Measurements from ENCODE around the gene SEL1L3.

Gene SEL1L3

GRCh38 chr4:25760518-25761157 is 102.2 kb downstream of the SEL1L3 start:
- Histone ChIP-seq H3K4me3 (ENCODE audit: low read depth in 1 of 5, low read length in 5 of 5) (no peak overlapping the region), H3K9ac (ENCODE audit: low read length in 5 of 5) (no peak overlapping the region), H3K4me1 (ENCODE audit: control insufficient read depth in 5 of 5, insufficient read depth in 5 of 5, low read length in 5 of 5) (no peaks in the 10 kb centered on the region), H3K36me3 (ENCODE audit: control insufficient read depth in 5 of 5, insufficient read depth in 5 of 5, low read length in 5 of 5) (peaks cover 0 to 23% (median 5%) of the 10 kb centered on the region in 5 donors), H3K27me3 (ENCODE audit: control insufficient read depth in 5 of 5, insufficient read depth in 4 of 5, low read length in 5 of 5) (no peaks in the 10 kb centered on the region), H3K27ac (ENCODE audit: low read depth, low read length) (no peak overlapping the region), H3K9me3 (ENCODE audit: control insufficient read depth in 5 of 5, low read length in 5 of 5) (peaks cover 0 to 4% (median 0%) of the 10 kb centered on the region in 5 donors)

- Histone ChIP-seq H3K4me3 (ENCODE audit: low read depth in 1 of 5, low read length in 5 of 5) (no peak overlapping the region), H3K4me1 (ENCODE audit: control insufficient read depth in 5 of 5, insufficient read depth in 5 of 5, low read length in 5 of 5) (no peaks in the 10 kb centered on the region), H3K36me3 (ENCODE audit: control insufficient read depth in 5 of 5, insufficient read depth in 5 of 5, low read length in 5 of 5) (peaks cover 0 to 23% (median 5%) of the 10 kb centered on the region in 5 donors), H3K27me3 (ENCODE audit: control insufficient read depth in 5 of 5, insufficient read depth in 4 of 5, low read length in 5 of 5) (no peaks in the 10 kb centered on the region), H3K9ac (ENCODE audit: low read length in 5 of 5) (no peak overlapping the region), H3K9me3 (ENCODE audit: control insufficient read depth in 5 of 5, low read length in 5 of 5) (peaks cover 0 to 4% (median 0%) of the 10 kb centered on the region in 5 donors), H3K27ac (ENCODE audit: low read depth, low read length) (no peak overlapping the region)
Measured at GRCh38 chr4:25760048-25760447, 102.7 kb downstream of the SEL1L3 start.

- Histone ChIP-seq H3K9ac (ENCODE audit: low read length in 5 of 5) (no peak overlapping the region), H3K27me3 (ENCODE audit: control insufficient read depth in 5 of 5, insufficient read depth in 4 of 5, low read length in 5 of 5) (no peaks in the 10 kb centered on the region), H3K4me1 (ENCODE audit: control insufficient read depth in 5 of 5, insufficient read depth in 5 of 5, low read length in 5 of 5) (no peaks in the 10 kb centered on the region), H3K27ac (ENCODE audit: low read depth, low read length) (no peak overlapping the region), H3K4me3 (ENCODE audit: low read depth in 1 of 5, low read length in 5 of 5) (no peak overlapping the region), H3K9me3 (ENCODE audit: control insufficient read depth in 5 of 5, low read length in 5 of 5) (peaks cover 0 to 4% (median 0%) of the 10 kb centered on the region in 5 donors), H3K36me3 (ENCODE audit: control insufficient read depth in 5 of 5, insufficient read depth in 5 of 5, low read length in 5 of 5) (peaks cover 0 to 19% (median 5%) of the 10 kb centered on the region in 5 donors)
Measured at GRCh38 chr4:25759101-25759500, 103.7 kb downstream of the SEL1L3 start.

- Histone ChIP-seq H3K27ac (ENCODE audit: low read depth, low read length) (no peak overlapping the region), H3K9ac (ENCODE audit: low read length in 5 of 5) (no peak overlapping the region), H3K36me3 (ENCODE audit: control insufficient read depth in 5 of 5, insufficient read depth in 5 of 5, low read length in 5 of 5) (peaks cover 0 to 19% (median 5%) of the 10 kb centered on the region in 5 donors), H3K27me3 (ENCODE audit: control insufficient read depth in 5 of 5, insufficient read depth in 4 of 5, low read length in 5 of 5) (no peaks in the 10 kb centered on the region), H3K9me3 (ENCODE audit: control insufficient read depth in 5 of 5, low read length in 5 of 5) (peaks cover 0 to 4% (median 0%) of the 10 kb centered on the region in 5 donors), H3K4me1 (ENCODE audit: control insufficient read depth in 5 of 5, insufficient read depth in 5 of 5, low read length in 5 of 5) (no peaks in the 10 kb centered on the region), H3K4me3 (ENCODE audit: low read depth in 1 of 5, low read length in 5 of 5) (no peak overlapping the region)
Measured at GRCh38 chr4:25757452-25757851, 105.3 kb downstream of the SEL1L3 start.

GRCh38 chr4:25756503-25756902 is 106.3 kb downstream of the SEL1L3 start:
- Histone ChIP-seq H3K27me3 (ENCODE audit: control insufficient read depth in 5 of 5, insufficient read depth in 4 of 5, low read length in 5 of 5) (no peaks in the 10 kb centered on the region), H3K4me3 (ENCODE audit: low read depth in 1 of 5, low read length in 5 of 5) (no peak overlapping the region), H3K4me1 (ENCODE audit: control insufficient read depth in 5 of 5, insufficient read depth in 5 of 5, low read length in 5 of 5) (no peaks in the 10 kb centered on the region), H3K9me3 (ENCODE audit: control insufficient read depth in 5 of 5, low read length in 5 of 5) (peaks cover 0 to 4% (median 0%) of the 10 kb centered on the region in 5 donors), H3K9ac (ENCODE audit: low read length in 5 of 5) (no peak overlapping the region), H3K36me3 (ENCODE audit: control insufficient read depth in 5 of 5, insufficient read depth in 5 of 5, low read length in 5 of 5) (peaks cover 0 to 19% (median 5%) of the 10 kb centered on the region in 5 donors), H3K27ac (ENCODE audit: low read depth, low read length) (no peak overlapping the region)

GRCh38 chr4:25755911-25756310 is 106.9 kb downstream of the SEL1L3 start:
- Histone ChIP-seq H3K27me3 (ENCODE audit: control insufficient read depth in 5 of 5, insufficient read depth in 4 of 5, low read length in 5 of 5) (no peaks in the 10 kb centered on the region), H3K4me1 (ENCODE audit: control insufficient read depth in 5 of 5, insufficient read depth in 5 of 5, low read length in 5 of 5) (no peaks in the 10 kb centered on the region), H3K4me3 (ENCODE audit: low read depth in 1 of 5, low read length in 5 of 5) (no peak overlapping the region), H3K27ac (ENCODE audit: low read depth, low read length) (no peak overlapping the region), H3K9me3 (ENCODE audit: control insufficient read depth in 5 of 5, low read length in 5 of 5) (peaks cover 0 to 4% (median 0%) of the 10 kb centered on the region in 5 donors), H3K36me3 (ENCODE audit: control insufficient read depth in 5 of 5, insufficient read depth in 5 of 5, low read length in 5 of 5) (peaks cover 0 to 19% (median 5%) of the 10 kb centered on the region in 5 donors), H3K9ac (ENCODE audit: low read length in 5 of 5) (no peak overlapping the region)

GRCh38 chr4:25753239-25753638 is 109.5 kb downstream of the SEL1L3 start:
- Histone ChIP-seq H3K4me3 (ENCODE audit: low read depth in 1 of 5, low read length in 5 of 5) (no peak overlapping the region), H3K27me3 (ENCODE audit: control insufficient read depth in 5 of 5, insufficient read depth in 4 of 5, low read length in 5 of 5) (no peaks in the 10 kb centered on the region), H3K4me1 (ENCODE audit: control insufficient read depth in 5 of 5, insufficient read depth in 5 of 5, low read length in 5 of 5) (no peaks in the 10 kb centered on the region), H3K9ac (ENCODE audit: low read length in 5 of 5) (no peak overlapping the region), H3K36me3 (ENCODE audit: control insufficient read depth in 5 of 5, insufficient read depth in 5 of 5, low read length in 5 of 5) (peaks cover 0 to 10% (median 0%) of the 10 kb centered on the region in 5 donors), H3K27ac (ENCODE audit: low read depth, low read length) (no peak overlapping the region), H3K9me3 (ENCODE audit: control insufficient read depth in 5 of 5, low read length in 5 of 5) (no peaks in the 10 kb centered on the region)

- no peaks in the 10 kb centered on the region for H3K9me3 ChIP-seq (ENCODE audit: control insufficient read depth in 5 of 5, low read length in 5 of 5)
- H3K4me1 ChIP-seq (ENCODE audit: control insufficient read depth in 5 of 5, insufficient read depth in 5 of 5, low read length in 5 of 5): no peaks in the 10 kb centered on the region
- peaks cover 0 to 8% (median 0%) of the 10 kb centered on the region in 5 donors for H3K36me3 ChIP-seq (ENCODE audit: control insufficient read depth in 5 of 5, insufficient read depth in 5 of 5, low read length in 5 of 5)
- H3K4me3 ChIP-seq (ENCODE audit: low read depth in 1 of 5, low read length in 5 of 5): no peak overlapping the region
- no peak overlapping the region for H3K9ac ChIP-seq (ENCODE audit: low read length in 5 of 5)
- H3K27me3 ChIP-seq (ENCODE audit: control insufficient read depth in 5 of 5, insufficient read depth in 4 of 5, low read length in 5 of 5): no peaks in the 10 kb centered on the region
- H3K27ac ChIP-seq (ENCODE audit: low read depth, low read length): no peak overlapping the region
Measured at GRCh38 chr4:25750874-25751273, 111.9 kb downstream of the SEL1L3 start.

- no peak overlapping the region for H3K9ac ChIP-seq (ENCODE audit: low read length in 5 of 5)
Measured at GRCh38 chr4:25749150-25749794, 113.5 kb downstream of the SEL1L3 start.

GRCh38 chr4:25743971-25744370 is 118.8 kb downstream of the SEL1L3 start:
- Histone ChIP-seq H3K9me3 (ENCODE audit: control insufficient read depth in 5 of 5, low read length in 5 of 5) (no peaks in the 10 kb centered on the region), H3K27me3 (ENCODE audit: control insufficient read depth in 5 of 5, insufficient read depth in 4 of 5, low read length in 5 of 5) (peaks cover 0 to 4% (median 0%) of the 10 kb centered on the region in 5 donors), H3K4me1 (ENCODE audit: control insufficient read depth in 5 of 5, insufficient read depth in 5 of 5, low read length in 5 of 5) (no peaks in the 10 kb centered on the region), H3K9ac (ENCODE audit: low read length in 5 of 5) (no peak overlapping the region), H3K36me3 (ENCODE audit: control insufficient read depth in 5 of 5, insufficient read depth in 5 of 5, low read length in 5 of 5) (peaks cover 0 to 8% (median 0%) of the 10 kb centered on the region in 5 donors), H3K27ac (ENCODE audit: low read depth, low read length) (no peak overlapping the region), H3K4me3 (ENCODE audit: low read depth in 1 of 5, low read length in 5 of 5) (no peak overlapping the region)

More at GRCh38 chr4:25749150-25749794, 113.5 kb downstream of the SEL1L3 start:
- Histone ChIP-seq H3K4me1 (ENCODE audit: control insufficient read depth in 5 of 5, insufficient read depth in 5 of 5, low read length in 5 of 5) (no peaks in the 10 kb centered on the region), H3K9me3 (ENCODE audit: control insufficient read depth in 5 of 5, low read length in 5 of 5) (no peaks in the 10 kb centered on the region), H3K27me3 (ENCODE audit: control insufficient read depth in 5 of 5, insufficient read depth in 4 of 5, low read length in 5 of 5) (peaks cover 0 to 4% (median 0%) of the 10 kb centered on the region in 5 donors), H3K27ac (ENCODE audit: low read depth, low read length) (no peak overlapping the region), H3K36me3 (ENCODE audit: control insufficient read depth in 5 of 5, insufficient read depth in 5 of 5, low read length in 5 of 5) (peaks cover 0 to 8% (median 0%) of the 10 kb centered on the region in 5 donors), H3K4me3 (ENCODE audit: low read depth in 1 of 5, low read length in 5 of 5) (no peak overlapping the region)
